ENCODE results near the gene POLD2.

DNA sequence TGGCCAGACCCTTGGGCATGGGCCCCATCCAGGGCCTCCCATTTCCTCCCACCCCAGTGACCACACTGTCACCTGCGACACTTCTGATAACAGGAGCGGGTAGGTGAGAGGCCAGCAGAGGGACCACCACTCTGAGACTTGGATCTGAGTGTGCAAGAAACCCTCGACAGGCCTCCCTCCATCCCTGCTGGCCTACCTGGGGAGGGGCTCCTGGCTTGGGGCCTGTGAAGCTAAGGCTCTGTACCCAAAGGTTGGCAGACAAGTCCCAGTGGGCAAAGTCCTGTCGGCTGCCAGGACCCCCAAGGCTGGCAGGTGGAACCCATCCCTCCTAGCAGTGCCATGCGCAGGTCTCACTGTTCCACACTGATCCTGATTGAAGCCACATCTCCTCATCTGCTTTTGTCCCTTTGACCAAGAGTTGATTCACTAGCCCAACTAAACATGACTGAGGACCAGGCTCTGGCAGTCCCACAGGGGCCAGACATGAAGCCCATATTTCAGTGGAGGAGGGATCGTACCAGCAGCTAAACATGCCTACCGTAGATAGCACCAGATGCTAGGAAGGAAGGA, 56.8 kb downstream of the POLD2 start:
- TF ChIP-seq, protein P1, sequence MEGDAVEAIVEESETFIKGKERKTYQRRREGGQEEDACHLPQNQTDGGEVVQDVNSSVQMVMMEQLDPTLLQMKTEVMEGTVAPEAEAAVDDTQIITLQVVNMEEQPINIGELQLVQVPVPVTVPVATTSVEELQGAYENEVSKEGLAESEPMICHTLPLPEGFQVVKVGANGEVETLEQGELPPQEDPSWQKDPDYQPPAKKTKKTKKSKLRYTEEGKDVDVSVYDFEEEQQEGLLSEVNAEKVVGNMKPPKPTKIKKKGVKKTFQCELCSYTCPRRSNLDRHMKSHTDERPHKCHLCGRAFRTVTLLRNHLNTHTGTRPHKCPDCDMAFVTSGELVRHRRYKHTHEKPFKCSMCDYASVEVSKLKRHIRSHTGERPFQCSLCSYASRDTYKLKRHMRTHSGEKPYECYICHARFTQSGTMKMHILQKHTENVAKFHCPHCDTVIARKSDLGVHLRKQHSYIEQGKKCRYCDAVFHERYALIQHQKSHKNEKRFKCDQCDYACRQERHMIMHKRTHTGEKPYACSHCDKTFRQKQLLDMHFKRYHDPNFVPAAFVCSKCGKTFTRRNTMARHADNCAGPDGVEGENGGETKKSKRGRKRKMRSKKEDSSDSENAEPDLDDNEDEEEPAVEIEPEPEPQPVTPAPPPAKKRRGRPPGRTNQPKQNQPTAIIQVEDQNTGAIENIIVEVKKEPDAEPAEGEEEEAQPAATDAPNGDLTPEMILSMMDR (IDR thresholded peaks at IDR 0.05; ENCODE audit: insufficient read depth, low read length, poor library complexity, severe bottlenecking) = no peak
- no peak for TF ChIP-seq EZH2phosphoT487 (conservative IDR thresholded peaks at IDR 0.05; ENCODE audit: low read length)

Measured in SU-DHL-6 (cell line).